DMS53 treated with DMSO at 0.1 percent for 48 hours (cell line): Measurements from ENCODE around the gene WEE1.

ENCODE experiments used
- DNase-seq: peaks from one replicate; lab custom pipeline; 2025; ENCODE audit not compliant: unreplicated experiment; lab: John Stamatoyannopoulos, UW

Gene WEE1

DNA sequence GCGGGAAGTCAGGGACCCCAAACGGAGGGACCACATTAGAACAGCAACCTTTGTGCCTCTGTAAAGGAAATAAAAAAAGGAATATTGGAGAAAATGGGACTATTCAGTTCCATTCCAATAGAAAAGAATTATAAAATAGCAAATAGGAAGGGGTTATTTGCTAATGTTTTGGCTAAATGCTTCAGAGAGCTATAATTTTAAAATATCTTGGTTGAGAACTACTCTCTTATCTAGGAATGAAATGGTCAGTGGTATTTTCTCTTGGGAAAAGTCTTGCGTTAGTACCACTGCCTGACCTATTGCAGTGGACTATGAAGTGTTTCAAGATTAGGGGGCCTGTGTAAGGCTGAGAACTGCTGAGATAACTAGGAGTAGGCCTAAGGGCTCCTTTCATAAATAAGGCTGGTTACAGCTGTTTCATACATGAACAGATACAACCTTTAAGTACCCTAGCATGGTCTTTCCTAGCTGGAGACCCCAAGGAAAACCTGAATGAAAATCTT is 6.9 kb upstream of the WEE1 start:
- DNase-seq: no peak

DNA sequence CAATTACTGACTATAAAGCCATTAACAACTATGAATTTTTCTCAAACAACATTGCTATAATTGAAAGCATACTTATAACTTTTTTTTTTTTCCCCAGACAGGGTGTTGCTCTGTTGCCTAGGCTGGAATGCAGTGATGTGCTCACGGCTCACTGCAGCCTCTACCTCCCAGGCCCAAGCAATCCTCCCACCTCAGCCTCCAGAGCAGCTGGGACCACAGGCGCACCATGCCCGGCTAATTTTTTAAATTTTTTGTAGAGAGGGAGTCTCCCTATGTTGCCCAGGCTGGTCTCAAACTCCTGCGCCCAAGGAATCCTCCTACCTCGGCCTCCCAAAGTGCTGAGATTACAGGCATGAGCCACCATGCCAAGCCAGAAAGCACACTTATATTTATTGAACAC is 6.1 kb upstream of the WEE1 start:
- DNase-seq: no peak

DNA sequence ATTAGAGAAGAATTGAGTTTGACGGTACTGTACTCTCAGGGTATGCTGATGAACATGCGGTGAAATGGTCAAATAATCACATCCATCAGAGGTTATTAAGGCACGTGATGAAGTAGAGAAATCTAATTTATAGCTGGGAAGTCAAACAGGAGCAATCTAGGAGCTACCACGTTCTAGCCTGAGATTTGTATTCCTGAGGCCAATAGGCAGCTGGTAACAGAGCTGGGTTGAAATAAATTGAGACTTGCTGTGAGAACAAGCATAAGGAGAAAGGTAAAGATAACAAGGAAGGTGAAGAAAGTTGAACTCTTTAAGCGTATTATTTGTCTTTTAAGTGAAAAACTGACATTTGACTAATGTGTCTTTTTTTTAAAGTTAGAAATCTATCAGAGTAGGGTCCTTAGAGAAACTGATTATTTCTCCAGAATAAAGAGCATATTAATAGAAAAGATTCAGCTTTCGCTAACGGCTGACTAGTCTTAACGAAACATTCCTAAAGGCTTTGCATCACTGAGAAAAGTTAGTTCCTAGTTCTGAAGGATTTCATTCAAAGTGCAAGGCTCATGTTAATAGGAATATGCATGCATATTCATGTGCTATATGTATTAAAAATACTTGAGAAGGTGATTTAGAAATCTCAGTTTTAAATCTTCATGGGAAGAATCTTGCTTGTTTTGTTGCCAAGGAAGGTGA is 5.2 kb upstream of the WEE1 start:
- DNase-seq: no peak

DNA sequence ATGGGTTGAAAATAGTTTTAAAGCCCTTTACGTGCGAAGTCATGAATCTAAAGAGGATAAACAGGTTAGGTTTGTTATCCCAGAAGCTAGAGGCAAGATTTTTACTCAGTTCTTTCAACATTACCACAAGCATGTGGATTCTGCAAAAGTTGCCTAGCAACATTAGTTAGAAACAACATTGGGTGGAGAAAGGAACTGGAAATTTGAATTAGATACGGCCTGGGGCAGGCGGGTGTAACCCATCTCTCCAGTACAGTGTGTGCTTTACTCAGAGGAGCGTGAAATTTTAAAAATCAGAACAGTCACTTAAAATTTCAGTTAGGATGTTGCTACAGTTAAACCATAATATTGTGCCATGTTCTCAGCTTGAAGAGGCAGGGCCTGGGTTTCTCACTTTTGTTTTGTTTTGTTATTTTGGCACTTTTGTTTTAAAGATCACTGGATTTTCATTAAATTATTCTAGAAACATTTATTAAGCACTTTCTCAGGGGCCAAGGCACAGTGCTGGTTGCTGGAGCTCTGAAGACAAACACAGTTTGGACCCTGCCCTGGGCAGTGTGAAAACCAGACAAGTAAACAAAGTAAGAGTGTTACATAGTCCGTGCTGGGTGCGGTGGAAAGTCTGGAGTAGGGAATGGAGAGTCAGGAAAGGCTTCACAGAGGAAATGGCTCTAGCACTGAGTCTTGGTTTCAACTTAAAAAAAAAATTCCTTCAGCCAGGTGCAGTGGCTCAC is 4.4 kb upstream of the WEE1 start:
- peak; percentile 85 for DNase-seq

DNA sequence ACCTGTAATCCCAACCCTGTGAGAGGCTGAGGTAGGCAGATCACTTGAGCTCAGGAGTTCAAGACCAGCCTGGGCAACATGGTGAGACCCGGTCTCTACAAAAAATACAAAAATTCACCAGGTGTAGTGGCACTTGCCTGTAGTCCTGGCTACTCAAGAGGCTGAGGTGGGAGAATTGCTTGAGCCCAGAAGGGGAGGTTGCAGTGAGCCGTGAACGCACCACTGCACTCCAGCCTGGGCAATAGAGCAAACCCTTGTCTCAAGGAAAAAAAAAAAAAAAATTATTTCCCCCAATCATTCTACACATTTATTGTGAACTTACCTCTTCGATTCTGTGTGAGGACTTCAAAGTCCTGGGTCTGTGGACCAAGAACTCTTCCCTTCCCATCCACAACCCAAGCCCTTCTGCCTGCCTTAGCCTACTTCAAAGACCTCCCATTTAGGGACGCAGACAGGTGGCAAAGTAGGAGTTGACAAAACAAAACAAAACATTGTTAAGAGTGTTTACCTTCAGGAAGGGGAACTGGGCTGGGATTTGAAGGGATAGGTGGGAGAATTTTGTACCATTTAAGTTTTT is 3.8 kb upstream of the WEE1 start:
- DNase-seq: no peak

DNA sequence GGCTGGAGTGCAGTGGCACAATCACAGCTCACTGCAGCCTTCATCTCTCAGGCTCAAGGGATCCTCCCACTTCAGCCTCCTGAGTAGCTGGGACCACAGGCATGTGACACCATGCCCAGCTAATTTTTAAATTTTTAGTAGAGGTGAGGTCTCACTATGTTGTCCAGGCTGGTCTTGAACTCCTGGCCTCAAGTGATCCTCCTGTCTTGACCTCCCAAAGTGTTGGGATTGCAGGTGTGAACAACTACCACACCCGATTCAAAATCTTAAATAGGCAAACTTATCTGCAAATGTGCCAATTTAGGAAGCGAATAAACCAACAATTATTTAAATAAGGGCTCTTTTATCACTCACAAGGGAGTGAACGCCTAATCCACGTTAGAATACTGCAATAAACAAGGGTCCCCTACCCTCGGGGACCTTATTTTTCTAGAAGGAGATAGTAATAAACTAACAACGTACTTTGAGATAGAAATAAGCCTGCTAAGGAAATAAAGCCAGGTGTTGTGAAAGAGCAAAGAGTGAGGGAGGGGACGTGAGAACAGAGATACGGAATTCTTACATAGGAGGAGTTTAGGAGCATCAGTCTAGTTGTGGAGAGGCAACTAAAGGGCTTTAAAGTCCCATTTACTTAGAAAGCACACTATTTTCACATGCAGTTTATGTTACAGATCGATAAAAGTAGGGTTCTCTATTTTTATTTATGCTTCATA is 3.0 kb upstream of the WEE1 start:
- no peak for DNase-seq

DNA sequence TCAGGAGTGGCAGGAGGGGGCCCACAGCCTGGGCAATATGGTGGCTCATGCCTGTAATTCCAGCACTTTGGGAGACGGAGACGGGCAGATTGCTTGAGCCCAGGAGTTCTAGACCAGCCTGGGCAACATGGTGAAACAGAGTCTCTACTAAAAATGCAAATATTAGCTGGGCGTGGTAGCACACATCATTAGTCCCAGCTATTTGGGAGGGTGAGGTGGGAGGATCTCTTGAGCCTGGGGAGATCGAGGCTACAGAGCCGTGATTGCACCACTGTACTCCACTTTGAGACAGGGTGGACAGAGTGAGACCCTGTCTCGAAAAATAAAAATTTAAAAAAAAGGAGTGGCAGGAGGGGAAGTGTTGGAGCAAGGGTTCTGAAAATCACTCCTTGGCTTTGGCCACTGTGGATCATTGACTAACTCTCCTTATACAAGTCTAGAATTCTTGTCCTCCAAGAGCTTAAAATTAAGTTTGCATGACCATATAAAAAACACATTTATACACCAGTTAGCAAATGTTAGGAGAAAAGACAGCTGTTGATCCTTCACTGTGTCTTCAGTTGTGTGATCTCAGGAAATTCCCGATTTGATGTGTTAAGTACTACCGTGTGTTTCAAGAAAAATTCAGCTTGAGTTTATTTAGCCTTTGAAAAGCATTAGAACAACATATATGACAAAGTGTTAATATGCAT is 2.3 kb upstream of the WEE1 start:
- DNase-seq: no peak

DNA sequence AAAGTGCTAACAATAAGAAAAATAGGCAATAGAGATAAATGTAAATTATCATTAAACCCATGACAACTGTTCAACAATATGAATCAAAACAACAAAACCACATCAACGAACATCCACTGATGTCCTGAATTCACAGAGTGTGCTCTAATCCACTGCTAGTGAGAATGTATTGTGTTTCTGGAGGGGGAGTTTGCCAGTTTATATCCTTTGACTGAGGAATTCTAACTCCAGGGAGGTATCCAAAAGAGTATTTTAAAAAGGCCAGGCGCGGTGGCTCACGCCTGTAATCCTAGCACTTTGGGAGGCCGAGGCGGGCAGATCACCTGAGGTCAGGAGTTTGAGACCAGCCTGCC is 1.7 kb upstream of the WEE1 start:
- no peak for DNase-seq

DNA sequence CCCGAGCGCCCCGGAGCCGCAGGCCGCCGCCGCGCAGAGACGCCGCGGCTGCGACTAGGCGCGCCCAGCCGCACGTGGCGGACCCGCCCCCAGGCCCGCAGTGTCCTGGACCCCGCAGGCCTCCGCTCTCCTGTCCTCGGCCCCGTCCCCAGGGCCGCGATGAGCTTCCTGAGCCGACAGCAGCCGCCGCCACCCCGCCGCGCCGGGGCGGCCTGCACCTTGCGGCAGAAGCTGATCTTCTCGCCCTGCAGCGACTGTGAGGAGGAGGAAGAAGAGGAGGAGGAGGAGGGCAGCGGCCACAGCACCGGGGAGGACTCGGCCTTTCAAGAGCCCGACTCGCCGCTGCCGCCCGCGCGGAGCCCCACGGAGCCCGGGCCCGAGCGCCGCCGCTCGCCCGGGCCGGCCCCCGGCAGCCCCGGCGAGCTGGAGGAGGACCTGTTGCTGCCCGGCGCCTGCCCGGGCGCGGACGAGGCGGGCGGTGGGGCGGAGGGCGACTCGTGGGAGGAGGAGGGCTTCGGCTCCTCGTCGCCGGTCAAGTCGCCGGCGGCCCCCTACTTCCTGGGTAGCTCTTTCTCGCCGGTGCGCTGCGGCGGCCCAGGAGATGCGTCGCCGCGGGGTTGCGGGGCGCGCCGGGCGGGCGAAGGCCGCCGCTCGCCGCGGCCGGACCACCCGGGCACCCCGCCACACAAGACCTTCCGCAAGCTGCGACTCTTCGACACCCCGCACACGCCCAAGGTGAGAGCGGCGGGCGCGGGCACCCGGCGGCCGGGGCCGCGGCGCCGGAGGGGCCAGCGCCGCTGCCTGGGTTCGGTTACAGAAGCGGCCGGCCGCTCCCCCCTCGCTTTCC is 528 bp downstream of the WEE1 start:
- DNase-seq: no peak

DNA sequence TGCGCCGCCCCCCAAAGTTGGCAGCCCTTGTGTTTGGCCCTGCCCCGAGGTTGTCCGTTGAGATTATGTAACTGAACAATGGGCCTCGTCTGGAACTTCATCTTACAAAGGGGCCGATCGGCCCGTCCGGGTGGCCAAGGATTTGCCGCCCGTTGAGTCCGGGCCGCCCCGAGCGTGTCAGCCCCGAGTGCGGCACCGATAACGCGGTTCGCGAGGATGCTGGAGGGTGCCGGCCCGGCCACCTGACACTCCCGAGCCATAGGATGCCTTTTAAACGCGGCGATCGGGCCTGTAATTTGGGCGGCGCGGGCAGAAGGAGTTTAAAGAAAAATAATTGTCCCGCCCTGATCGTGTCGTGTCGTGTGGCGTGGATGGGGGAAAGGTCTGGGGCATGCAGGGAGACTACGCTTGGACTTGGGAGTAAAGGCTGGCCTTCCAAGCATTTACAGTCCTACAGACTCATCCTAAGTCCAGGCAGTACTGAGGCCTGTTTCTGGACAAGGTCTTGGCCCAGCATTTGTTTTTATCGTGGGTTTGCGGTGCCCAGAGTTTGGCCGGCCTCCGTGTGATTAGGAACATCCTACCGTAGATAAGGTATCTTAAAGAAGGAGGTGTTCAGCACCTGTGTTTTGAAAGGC is 1.3 kb downstream of the WEE1 start:
- DNase-seq: no peak

DNA sequence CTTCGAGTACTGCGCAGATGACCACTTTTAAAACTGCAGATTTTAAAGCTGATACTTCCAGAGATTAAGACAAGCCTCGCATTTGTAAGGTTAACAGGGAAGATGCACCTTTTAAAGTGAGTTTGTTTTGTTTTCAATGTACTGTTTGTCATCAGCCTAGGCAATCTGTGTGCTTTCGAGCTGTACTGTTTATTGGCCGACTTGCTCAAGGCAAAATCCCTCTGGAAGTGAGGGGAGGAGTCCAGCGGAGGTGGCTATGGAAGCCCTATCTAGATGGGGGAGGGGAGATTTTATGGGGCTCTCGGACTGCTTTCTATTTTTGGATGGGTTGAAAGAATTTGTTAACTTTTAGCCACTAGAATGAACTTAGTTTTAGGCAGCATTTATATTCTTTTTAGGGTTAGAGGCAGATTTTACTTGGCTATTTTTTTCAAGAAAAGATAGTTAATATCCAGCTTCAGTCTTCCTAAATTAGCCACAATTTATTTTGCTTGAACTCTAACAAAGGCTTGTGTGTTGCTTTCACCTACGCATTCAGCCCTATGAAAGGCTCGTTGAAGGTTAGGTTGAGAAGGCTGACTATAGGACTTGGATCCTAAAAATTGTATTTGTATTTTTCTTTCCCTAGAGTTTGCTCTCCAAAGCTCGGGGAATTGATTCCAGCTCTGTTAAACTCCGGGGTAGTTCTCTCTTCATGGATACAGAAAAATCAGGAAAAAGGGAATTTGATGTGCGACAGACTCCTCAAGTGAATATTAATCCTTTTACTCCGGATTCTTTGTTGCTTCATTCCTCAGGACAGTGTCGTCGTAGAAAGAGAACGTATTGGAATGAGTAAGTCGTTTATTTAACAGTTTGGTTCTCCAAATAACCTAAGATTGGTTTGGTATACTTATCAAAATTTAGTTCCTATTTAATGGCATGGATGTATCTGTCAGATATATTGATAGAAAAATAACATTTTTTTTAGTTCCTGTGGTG is 2.1 kb downstream of the WEE1 start:
- DNase-seq: peak; percentile 67

DNA sequence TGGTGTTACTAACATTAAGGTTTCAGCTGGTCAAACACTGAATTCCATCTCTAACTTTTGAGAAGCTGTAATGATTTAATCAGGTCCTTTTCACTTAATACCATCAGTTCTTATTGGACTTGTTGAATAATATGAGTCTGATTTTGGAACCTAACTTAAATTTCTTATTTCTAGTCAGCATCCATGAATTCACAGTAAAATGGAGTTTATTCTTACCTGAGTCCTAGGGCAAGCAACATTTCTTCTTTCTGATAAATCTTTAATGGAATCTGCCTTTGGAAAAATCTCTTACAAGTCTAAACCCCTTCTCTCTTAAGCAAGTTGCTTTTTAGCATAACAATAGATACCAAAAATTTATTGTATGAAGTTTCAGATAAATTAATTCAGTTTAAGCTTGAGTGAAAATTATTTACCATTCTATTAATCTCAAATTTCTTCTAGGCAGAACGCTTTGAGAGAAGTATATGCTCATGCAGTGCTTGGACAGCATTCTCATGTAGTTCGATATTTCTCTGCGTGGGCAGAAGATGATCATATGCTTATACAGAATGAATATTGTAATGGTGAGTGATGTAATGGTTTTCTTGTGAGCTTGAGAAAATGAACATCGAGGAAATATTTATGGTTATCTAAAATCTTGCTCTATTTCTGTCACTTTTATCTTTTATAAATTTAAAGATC is 3.4 kb downstream of the WEE1 start:
- no peak for DNase-seq

DNA sequence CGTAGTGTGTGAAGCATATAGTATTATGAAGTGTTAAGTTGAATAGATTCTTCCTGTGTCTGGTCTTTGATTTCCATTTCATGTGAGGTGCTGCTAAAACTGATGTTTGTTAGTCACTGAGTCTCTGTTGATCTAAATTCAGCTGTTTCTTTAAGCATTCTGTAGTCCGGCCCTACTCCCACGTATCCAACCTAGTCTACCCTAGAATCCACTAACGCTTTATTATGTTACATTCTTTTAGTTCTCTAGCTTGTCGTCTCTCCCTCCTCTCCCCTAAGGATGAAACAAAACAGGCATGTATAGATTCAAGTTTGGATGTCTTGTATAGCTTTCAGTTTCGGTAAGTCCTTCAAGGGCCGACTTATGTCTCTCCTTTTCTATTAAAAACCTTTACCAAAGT is 4.1 kb downstream of the WEE1 start:
- DNase-seq: no peak

DNA sequence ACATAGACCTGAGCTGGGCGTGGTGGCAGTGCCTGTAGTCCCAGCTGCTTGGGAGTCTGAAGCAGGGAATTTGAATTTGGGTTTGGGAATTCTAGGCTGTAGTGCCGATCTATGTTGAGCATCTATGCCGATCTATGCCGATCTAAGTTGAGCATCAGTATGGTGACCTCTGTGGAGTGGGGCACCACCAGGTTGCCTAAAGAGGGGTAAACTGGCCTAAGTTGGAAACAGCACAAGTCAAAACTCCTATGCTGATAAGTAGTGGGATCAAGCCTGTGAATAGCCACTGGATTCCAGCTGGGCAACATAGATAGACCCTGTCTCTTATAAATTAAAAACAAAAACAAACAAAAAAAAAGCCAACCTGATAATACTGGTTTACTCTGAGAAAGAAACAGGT is 7.4 kb downstream of the WEE1 start:
- DNase-seq: no peak

DNA sequence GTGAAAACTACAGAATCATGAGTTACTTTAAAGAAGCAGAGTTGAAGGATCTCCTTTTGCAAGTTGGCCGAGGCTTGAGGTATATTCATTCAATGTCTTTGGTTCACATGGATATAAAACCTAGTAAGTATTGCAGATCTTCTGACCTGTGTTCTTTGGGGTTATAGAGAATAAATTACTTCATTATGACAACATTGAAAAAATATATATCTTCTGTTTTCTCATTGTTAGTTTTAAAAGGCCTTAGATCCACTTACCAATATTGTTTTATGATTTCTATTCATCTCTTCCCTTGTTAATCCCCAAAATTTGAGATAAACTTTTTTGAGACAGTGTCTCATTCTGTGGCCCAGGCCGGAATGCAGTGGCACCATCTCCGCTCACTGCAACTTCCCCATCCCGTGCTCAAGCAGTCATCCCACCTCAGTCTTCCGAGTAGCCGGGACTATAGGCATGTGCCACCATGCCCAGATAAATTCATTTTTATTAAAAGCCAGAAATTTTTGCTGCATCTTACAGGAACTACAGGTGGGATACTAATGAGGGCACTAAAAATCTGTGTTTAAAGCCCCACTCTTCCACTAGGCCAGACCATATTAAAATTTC is 8.2 kb downstream of the WEE1 start:
- DNase-seq: no peak

DNA sequence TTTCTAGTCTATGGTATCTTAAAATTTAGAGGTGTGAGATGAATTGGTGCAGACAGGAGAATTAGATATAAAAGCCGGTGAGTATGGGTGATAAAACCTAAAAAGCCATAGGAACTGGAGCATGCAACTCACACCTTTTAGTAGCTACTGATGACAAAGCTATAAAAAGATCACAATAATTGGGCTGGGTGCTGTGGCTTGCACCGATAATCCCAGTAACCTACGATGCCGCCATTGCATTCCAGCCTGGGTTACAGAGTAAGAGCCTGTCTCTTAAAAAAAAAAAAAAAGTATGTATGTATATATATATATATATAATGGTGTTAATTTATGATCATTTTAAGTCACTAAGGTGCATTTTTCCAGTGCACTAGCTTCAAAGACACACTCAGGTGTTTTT is 17.2 kb downstream of the WEE1 start:
- no peak for DNase-seq

DNA sequence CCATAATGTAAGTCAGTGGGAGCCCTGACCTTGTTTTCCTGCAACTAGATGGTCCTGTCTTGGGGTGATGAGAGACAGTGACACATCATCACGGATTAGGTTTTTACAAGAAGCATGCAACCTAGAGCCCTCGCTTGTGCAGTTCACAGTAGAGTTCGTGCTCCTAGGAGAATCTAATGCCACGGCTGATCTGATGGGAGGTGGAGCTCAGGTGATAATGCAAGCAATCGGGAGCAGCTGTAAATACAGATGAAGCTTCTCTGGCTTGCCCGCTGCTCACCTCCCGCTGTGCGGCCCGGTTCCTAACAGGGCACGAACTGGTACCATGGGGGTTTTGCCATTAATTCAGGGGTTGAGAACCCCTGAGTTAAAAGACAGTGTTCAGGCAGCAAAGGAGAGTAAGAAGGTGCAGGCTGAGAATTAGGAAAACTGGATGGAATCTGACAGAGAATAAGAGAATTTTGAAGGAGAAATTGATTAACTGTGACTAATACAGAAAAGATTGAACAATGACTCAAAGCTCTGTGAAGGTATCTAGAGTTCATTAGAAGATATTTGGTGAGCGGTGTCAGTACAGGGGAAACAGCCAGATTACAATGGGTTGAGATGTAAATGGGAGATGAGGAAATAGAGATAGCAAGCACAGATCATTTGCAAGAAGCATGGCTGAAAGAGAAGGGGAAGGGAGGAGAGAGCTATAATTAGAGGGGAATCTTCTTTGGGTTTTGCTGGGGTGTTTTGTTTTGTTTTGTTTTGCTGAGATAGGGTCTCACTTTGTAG is 21.0 kb downstream of the WEE1 start:
- DNase-seq: no peak
